Measurements from ENCODE around the gene TNFRSF21. TPM values are rescaled to one million over a fixed set of nuclear protein-coding genes. Genes with fewer than 3 reads are reported as not detected.

The TNFRSF21 gene
- polyA plus RNA-seq, 1 donor from 2014 or later = 13.0 TPM

DNA sequence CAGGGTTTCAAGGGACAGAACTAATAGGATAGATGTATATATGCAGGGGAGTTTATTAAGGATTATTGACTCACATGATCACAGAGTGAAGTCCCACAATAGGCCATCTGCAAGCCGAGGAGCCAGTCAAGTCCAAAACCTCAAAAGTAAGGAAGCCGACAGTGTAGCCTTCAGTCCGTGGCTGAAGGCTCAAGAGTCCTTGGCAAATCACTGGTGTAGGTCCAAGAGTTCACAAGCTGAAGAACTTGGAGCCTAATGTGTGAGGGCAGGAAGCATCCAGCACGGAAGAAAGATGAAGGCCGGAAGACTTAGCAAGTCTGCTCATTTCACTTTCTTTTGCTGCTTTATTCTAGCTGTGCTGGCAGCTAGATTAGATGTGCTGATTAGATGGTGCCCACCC is 128.0 kb downstream of the TNFRSF21 start:
- H2AFZ ChIP-seq (ENCODE audit: low read depth, low read length) = no peak overlapping the region

More for the DNA sequence above, 128.0 kb downstream of the TNFRSF21 start:
- H3K4me3 ChIP-seq (ENCODE audit: low read length) = no peak overlapping the region
- H3K27me3 ChIP-seq (ENCODE audit: insufficient read depth, low read depth, low read length) = no peaks in the 10 kb centered on the region
- no peak overlapping the region for H3K9ac ChIP-seq (ENCODE audit: low read length)
- TF ChIP-seq TAF1 (IDR thresholded peaks at IDR 0.05; ENCODE audit: low read depth) (no peak), EP300 (conservative IDR thresholded peaks at IDR 0.05; ENCODE audit: poor library complexity, severe bottlenecking) (no peak), CTCF (IDR thresholded peaks at IDR 0.05; ENCODE audit: poor library complexity, severe bottlenecking) (no peak), EZH2 (IDR thresholded peaks at IDR 0.05; ENCODE audit: borderline replicate concordance, insufficient read depth, low read length, poor library complexity, severe bottlenecking) (no peak), SMC3 (conservative IDR thresholded peaks at IDR 0.05; ENCODE audit: poor library complexity) (no peak), MXI1 (conservative IDR thresholded peaks at IDR 0.05; ENCODE audit: poor library complexity, severe bottlenecking) (no peak), REST (IDR thresholded peaks at IDR 0.05; ENCODE audit: borderline replicate concordance) (no peak), POLR2AphosphoS5 (IDR thresholded peaks at IDR 0.05) (no peak), RAD21 (conservative IDR thresholded peaks at IDR 0.05) (no peak)
- H3K27ac ChIP-seq (ENCODE audit: low read length) = no peak overlapping the region
- H4K20me1 ChIP-seq (ENCODE audit: insufficient read depth) = no peaks in the 10 kb centered on the region
- peaks cover 4% of the 10 kb centered on the region for H3K9me3 ChIP-seq (ENCODE audit: low read length)
- H3K36me3 ChIP-seq (ENCODE audit: insufficient read depth, low read length) = no peaks in the 10 kb centered on the region
- no peaks in the 10 kb centered on the region for H3F3A ChIP-seq (ENCODE audit: insufficient read depth, low read length, poor library complexity, severe bottlenecking)
- no peaks in the 10 kb centered on the region for H3K9me2 ChIP-seq (ENCODE audit: insufficient read depth, low read length)
- no peak overlapping the region for H3K4me2 ChIP-seq (ENCODE audit: low read length)
- H3K79me2 ChIP-seq (replicated peaks; ENCODE audit: insufficient read depth, low read length) = no peaks in the 10 kb centered on the region

Other genes starting within 250 kb of the TNFRSF21 start
- 11.1 and 16.8 TPM in 2 replicates for gene CD2AP, start 167.9 kb upstream of the TNFRSF21 start, polyA plus RNA-seq

Measured in neural cell (in vitro differentiated cells).